Fibroblast of skin of abdomen (primary cell): Measurements from ENCODE around the gene ARMC9.
"Not testable (repeated sequence)": the region's sequence is repeated elsewhere in the genome, so short reads cannot be mapped to it uniquely, and the experiment has no call there.

Source experiments
- DNase-seq: peaks from one replicate; pipeline ENCODE4 v3.0.0-alpha.2; 2013

The ARMC9 gene

GRCh38 chr2:231244382-231245248 is 46.2 kb downstream of the ARMC9 start:
- no peak for DNase-seq

- no peak for DNase-seq
These were observed 47.0 kb downstream of the ARMC9 start for GRCh38 chr2:231245249-231246094.

- DNase-seq, result no peak
These were observed 47.9 kb downstream of the ARMC9 start for GRCh38 chr2:231246171-231246842.

GRCh38 chr2:231250146-231250545 is 51.7 kb downstream of the ARMC9 start:
- no peak for DNase-seq

- DNase-seq, result no peak
These were observed 52.3 kb downstream of the ARMC9 start for GRCh38 chr2:231250698-231251097.

- DNase-seq, result not testable (repeated sequence)
These were observed 54.9 kb downstream of the ARMC9 start for GRCh38 chr2:231253292-231253691.

GRCh38 chr2:231256494-231256893 is 58.1 kb downstream of the ARMC9 start:
- no peak for DNase-seq

- DNase-seq, result no peak
These were observed 59.3 kb downstream of the ARMC9 start for GRCh38 chr2:231257763-231258162.

GRCh38 chr2:231258701-231259100 is 60.3 kb downstream of the ARMC9 start:
- no peak for DNase-seq

GRCh38 chr2:231259104-231259503 is 60.7 kb downstream of the ARMC9 start:
- no peak for DNase-seq

GRCh38 chr2:231260442-231261208 is 62.2 kb downstream of the ARMC9 start:
- no peak for DNase-seq

GRCh38 chr2:231263118-231263831 is 64.8 kb downstream of the ARMC9 start:
- no peak for DNase-seq

- no peak for DNase-seq
These were observed 72.0 kb downstream of the ARMC9 start for GRCh38 chr2:231270221-231271114.

GRCh38 chr2:231272991-231273390 is 74.6 kb downstream of the ARMC9 start:
- no peak for DNase-seq

GRCh38 chr2:231276987-231277386 is 78.6 kb downstream of the ARMC9 start:
- no peak for DNase-seq

GRCh38 chr2:231277962-231278361 is 79.5 kb downstream of the ARMC9 start:
- no peak for DNase-seq

- no peak for DNase-seq
These were observed 80.4 kb downstream of the ARMC9 start for GRCh38 chr2:231278868-231279267.

- no peak for DNase-seq
These were observed 82.4 kb downstream of the ARMC9 start for GRCh38 chr2:231280846-231281245.

GRCh38 chr2:231284296-231284695 is 85.9 kb downstream of the ARMC9 start:
- DNase-seq, result no peak

GRCh38 chr2:231286964-231287363 is 88.5 kb downstream of the ARMC9 start:
- no peak for DNase-seq

GRCh38 chr2:231287696-231288095 is 89.3 kb downstream of the ARMC9 start:
- no peak for DNase-seq
